Panc1 (cell line): ENCODE measurements around the gene CFAP97D2. TPM values are rescaled to one million over a fixed set of nuclear protein-coding genes. Genes with fewer than 3 reads are reported as not detected.
"Not testable (repeated sequence)": the region's sequence is repeated elsewhere in the genome, so short reads cannot be mapped to it uniquely, and the experiment has no call there.

Experiments
- ATAC-seq: fragments of 200-7000 bp; cut with Tn5 transposase; 2 replicates; pipeline ENCODE4 v1.9.1; 2020; ENCODE audit warnings: mild to moderate bottlenecking, moderate library complexity
- BruUV-seq: library from RNA; stranded (reverse); fragments of 400-500 nt; replicated peaks from 2 replicates; lab custom pipeline; 2021; lab: Mats Ljungman, UMichigan
- CTCF ChIA-PET: fragments of 300-600 bp; sonication (Branson Sonifier 250); formaldehyde crosslinking; loops from one replicate; lab custom pipeline; 2022; ENCODE audit warnings: antibody characterized with exemption; lab: Charles Lee
- POLR2A ChIA-PET: fragments of 300-600 bp; sonication (Branson Sonifier 250); formaldehyde crosslinking; loops from one replicate; lab custom pipeline; 2022; ENCODE audit warnings: antibody characterized with exemption; lab: Charles Lee
- DNase-seq: peaks from one replicate; pipeline ENCODE4 v3.0.0-alpha.2; 2010; ENCODE audit warnings: low read depth, low spot score
- H3K27ac ChIP-seq: 2 replicates; pipeline ENCODE4 v1.5.1; 2011; ENCODE audit warnings: mild to moderate bottlenecking, low read length, inconsistent platforms
- H3K27me3 ChIP-seq: fragments of 200-500 bp; sonication (Bioruptor generic); 2 replicates; pipeline ENCODE4 v1.6.0; 2014; ENCODE audit warnings: low read length, inconsistent platforms; ENCODE audit not compliant: control insufficient read depth, insufficient read depth
- H3K36me3 ChIP-seq: fragments of 200-500 bp; sonication (Bioruptor generic); 2 replicates; pipeline ENCODE4 v1.5.1; 2014; ENCODE audit warnings: inconsistent platforms, mild to moderate bottlenecking, low read length, moderate library complexity; ENCODE audit not compliant: control insufficient read depth, insufficient read depth
- H3K4me1 ChIP-seq: 2 replicates; pipeline ENCODE4 v1.5.1; 2011; ENCODE audit warnings: inconsistent platforms, mild to moderate bottlenecking, low read length, moderate library complexity; ENCODE audit not compliant: control insufficient read depth, insufficient read depth
- H3K4me3 ChIP-seq, 2 experiments: 2 replicates each; pipeline ENCODE4 v1.5.1; 2011 to 2012; ENCODE audit warnings: low read depth in 2 of 2, low read length in 2 of 2, mild to moderate bottlenecking in 2 of 2, inconsistent platforms in 1 of 2, moderate library complexity in 1 of 2
- H3K9me3 ChIP-seq: fragments of 200-500 bp; sonication (Bioruptor generic); 2 replicates; pipeline ENCODE4 v1.5.1; 2014; ENCODE audit warnings: low read depth, mild to moderate bottlenecking, inconsistent platforms, low read length, moderate library complexity; ENCODE audit not compliant: control insufficient read depth, insufficient read depth
- POLR2AphosphoS5 ChIP-seq: IDR thresholded peaks from 2 replicates; pipeline ENCODE4 v1.6.1; 2012; ENCODE audit warnings: mild to moderate bottlenecking, low read depth, low read length, moderate library complexity
- SIN3A ChIP-seq: IDR thresholded peaks from 2 replicates; pipeline ENCODE4 v1.6.1; 2012; ENCODE audit warnings: low read depth, mild to moderate bottlenecking, low read length, moderate library complexity, borderline replicate concordance; ENCODE audit not compliant: insufficient read depth
- TCF7L2 ChIP-seq: IDR thresholded peaks from 2 replicates; pipeline ENCODE4 v1.6.1; 2011; ENCODE audit warnings: mild to moderate bottlenecking, low read depth, low read length, inconsistent platforms
- in situ Hi-C: cut with HindIII; loops from 2 replicates; pipeline ENCODE4 v1.10.0; 2016; ENCODE audit warnings: low sequenced_read_pairs, low pct_unique_long_range_greater_than_20kb
- intact Hi-C: fragments of 100-400 bp; cut with micrococcal nuclease; formaldehyde crosslinking; loops from one replicate; pipeline ENCODE4 v1.10.0; 2022; ENCODE audit not compliant: unreplicated experiment
- total RNA-seq: library from RNA; stranded (reverse); gene quantifications from one replicate; pipeline ENCODE4 v1.2.1, GENCODE V29; 2021; ENCODE audit not compliant: unreplicated experiment
- TF ChIP-seq, protein P1 (sequence below), 2 experiments: IDR thresholded peaks; 2 replicates each; pipeline ENCODE4 v1.6.1; 2011 to 2012; ENCODE audit warnings: low read depth in 2 of 2, control low read depth in 1 of 2, low read length in 1 of 2, mild to moderate bottlenecking in 1 of 2, moderate library complexity in 1 of 2; ENCODE audit not compliant: insufficient read depth in 1 of 2
- TF ChIP-seq, protein P2 (sequence below): fragments of 450-650 bp; IDR thresholded peaks from 2 replicates; pipeline ENCODE4 v1.5.1; 2017; ENCODE audit warnings: mild to moderate bottlenecking

The CFAP97D2 gene
- total RNA-seq, 1 experiment from 2014 or later = not detected

DNA sequence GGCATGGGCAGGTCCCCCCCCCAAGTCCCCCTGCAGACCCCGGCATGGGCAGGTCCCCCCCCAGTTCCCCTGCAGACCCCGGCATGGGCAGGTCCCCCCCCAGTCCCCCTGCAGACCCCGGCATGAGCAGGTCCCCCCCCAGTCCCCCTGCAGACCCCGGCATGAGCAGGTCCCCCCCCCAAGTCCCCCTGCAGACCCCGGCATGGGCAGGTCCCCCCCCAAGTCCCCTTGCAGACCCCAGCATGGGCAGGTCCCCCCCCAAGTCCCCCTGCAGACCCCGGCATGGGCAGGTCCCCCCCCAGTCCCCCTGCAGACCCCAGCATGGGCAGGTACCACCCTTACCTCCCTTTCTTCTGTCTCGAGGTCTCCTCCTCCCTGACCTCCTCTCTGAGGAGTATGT, 45.5 kb upstream of the CFAP97D2 start:
- H3K27ac ChIP-seq, H3K27me3 ChIP-seq, POLR2A ChIA-PET, ATAC-seq, H3K36me3 ChIP-seq, H3K9me3 ChIP-seq, in situ Hi-C loops, CTCF ChIA-PET, intact Hi-C loops, H3K4me3 ChIP-seq, DNase-seq, BruUV-seq: not testable (repeated sequence)
- peaks cover 23% of the 10 kb centered on the region for H3K4me1 ChIP-seq

DNA sequence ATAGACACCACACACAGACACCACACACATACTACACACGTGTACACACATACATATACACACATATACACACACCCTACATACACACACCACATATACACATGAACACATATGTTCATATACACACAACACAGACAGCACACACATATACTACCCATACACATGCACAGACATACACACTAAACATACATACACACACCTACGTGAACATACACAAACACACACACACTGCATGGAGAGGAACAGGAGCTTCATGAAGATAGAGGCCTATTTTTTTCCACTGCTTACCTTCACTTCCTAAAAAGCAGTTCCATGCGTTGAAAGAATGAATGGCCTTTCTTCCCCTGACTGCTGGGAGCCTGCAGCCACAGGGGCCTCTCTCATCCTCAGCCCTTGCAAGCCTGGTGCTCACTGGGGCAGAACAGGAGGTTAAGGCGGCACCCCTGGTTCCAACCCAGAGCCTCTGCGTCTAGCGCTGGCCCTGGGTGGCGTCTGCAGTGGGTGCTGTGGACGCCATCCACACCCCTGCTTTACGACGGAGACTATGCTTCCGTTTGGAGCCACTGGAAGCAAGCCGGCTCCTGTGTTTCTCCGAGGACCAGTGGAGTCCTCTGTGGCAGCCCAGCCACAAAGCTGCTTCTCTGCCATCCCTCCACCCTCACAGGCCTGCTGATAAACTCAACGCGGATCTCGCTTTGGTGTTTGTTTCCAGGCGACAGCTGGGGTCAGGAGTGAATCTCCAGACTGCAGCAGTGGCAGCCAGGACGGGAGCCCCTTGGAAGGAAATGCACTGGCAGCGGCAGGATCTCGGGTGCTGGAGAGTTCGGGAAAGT, 44.7 kb upstream of the CFAP97D2 start:
- POLR2A ChIA-PET = no interaction called here
- in situ Hi-C loops (no loop called here), intact Hi-C loops (no loop called here)
- DNase-seq (no peak), ATAC-seq (peak; percentile 26; the same call in 1 of the 2 replicates)
- TF ChIP-seq, protein P1, sequence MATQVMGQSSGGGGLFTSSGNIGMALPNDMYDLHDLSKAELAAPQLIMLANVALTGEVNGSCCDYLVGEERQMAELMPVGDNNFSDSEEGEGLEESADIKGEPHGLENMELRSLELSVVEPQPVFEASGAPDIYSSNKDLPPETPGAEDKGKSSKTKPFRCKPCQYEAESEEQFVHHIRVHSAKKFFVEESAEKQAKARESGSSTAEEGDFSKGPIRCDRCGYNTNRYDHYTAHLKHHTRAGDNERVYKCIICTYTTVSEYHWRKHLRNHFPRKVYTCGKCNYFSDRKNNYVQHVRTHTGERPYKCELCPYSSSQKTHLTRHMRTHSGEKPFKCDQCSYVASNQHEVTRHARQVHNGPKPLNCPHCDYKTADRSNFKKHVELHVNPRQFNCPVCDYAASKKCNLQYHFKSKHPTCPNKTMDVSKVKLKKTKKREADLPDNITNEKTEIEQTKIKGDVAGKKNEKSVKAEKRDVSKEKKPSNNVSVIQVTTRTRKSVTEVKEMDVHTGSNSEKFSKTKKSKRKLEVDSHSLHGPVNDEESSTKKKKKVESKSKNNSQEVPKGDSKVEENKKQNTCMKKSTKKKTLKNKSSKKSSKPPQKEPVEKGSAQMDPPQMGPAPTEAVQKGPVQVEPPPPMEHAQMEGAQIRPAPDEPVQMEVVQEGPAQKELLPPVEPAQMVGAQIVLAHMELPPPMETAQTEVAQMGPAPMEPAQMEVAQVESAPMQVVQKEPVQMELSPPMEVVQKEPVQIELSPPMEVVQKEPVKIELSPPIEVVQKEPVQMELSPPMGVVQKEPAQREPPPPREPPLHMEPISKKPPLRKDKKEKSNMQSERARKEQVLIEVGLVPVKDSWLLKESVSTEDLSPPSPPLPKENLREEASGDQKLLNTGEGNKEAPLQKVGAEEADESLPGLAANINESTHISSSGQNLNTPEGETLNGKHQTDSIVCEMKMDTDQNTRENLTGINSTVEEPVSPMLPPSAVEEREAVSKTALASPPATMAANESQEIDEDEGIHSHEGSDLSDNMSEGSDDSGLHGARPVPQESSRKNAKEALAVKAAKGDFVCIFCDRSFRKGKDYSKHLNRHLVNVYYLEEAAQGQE (IDR thresholded peaks at IDR 0.05; ENCODE audit: insufficient read depth in 1 of 2, low read depth in 2 of 2, low read length in 1 of 2) = no peak
- TF ChIP-seq TCF7L2 (no peak), SIN3A (no peak), POLR2AphosphoS5 (no peak)
- TF ChIP-seq, protein P2, sequence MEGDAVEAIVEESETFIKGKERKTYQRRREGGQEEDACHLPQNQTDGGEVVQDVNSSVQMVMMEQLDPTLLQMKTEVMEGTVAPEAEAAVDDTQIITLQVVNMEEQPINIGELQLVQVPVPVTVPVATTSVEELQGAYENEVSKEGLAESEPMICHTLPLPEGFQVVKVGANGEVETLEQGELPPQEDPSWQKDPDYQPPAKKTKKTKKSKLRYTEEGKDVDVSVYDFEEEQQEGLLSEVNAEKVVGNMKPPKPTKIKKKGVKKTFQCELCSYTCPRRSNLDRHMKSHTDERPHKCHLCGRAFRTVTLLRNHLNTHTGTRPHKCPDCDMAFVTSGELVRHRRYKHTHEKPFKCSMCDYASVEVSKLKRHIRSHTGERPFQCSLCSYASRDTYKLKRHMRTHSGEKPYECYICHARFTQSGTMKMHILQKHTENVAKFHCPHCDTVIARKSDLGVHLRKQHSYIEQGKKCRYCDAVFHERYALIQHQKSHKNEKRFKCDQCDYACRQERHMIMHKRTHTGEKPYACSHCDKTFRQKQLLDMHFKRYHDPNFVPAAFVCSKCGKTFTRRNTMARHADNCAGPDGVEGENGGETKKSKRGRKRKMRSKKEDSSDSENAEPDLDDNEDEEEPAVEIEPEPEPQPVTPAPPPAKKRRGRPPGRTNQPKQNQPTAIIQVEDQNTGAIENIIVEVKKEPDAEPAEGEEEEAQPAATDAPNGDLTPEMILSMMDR = no peak
- Histone ChIP-seq H3K36me3 (no peaks in the 10 kb centered on the region), H3K27me3 (no peaks in the 10 kb centered on the region), H3K9me3 (no peaks in the 10 kb centered on the region), H3K27ac (peak overlapping the region; percentile 75; the same call in 1 of the 2 replicates), H3K4me1 (peaks cover 21% of the 10 kb centered on the region), H3K4me3 (no peak overlapping the region)
- CTCF ChIA-PET = interaction anchor here (0.6 kb wide), 1 partner anchor 195 kb away, joined by 7 read pairs; no protein-coding TSS in a partner anchor
- no TSS peak for BruUV-seq
